Stimulated activated CD4-positive, alpha-beta T cell treated with anti-CD3 and anti-CD28 coated beads, Interleukin-12 subunit alpha, Interleukin-12 subunit beta, amount 100 ng/mL, for 48 hours (primary cell): Measurements from ENCODE around the gene TBC1D10A.
A peak's percentile ranks its signal among the peaks of the same experiment; 100 is the strongest.

Experiments
- DNase-seq, 3 donors: peaks; one replicate each; pipeline ENCODE4 v3.0.0-alpha.2; 2020; ENCODE audit warnings: low read depth in 2 of 3, low spot score in 1 of 3

Gene TBC1D10A

GRCh38 chr22:30286813-30287647 is 39.7 kb downstream of the TBC1D10A start:
- DNase-seq: peak; percentile 82 to 92 (median 84)

DNA sequence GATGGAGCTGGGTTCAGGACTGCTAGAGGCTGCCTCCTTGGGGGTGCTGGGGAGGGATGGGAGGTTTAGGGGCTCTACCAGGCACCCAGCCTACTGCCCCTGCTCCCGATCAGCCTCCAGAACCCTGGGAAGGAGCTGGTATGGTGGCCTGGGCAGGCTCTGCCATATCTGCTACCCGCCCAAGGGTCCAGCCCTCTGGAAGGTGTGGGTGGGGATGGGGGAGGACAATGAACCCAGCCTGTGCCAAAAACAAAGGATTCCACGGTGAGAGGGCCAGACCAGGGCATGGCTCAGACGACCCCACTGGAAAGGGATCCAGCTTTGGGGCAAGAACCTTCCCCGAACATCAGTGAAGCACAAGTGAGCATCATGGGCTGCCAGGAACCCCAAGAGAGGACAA is 40.4 kb downstream of the TBC1D10A start:
- DNase-seq: no peak

DNA sequence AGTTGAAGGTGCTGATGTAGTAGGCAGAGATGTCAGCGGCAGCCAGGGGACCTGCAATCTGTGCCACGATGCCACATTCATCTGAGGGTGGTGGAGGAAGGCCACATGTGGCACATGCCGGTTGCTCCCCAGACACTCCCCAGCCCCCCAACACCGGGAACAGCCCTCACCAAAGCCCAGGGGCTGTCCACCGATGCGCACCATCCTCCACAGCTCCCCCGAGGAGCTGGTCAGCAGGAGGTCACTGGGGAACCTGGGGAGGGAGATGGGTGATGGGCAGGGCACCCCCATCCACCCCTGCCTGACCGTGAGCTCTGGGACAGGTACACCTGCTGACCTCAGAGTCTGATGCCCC is 40.9 kb downstream of the TBC1D10A start:
- no peak for DNase-seq

GRCh38 chr22:30285176-30285845 is 41.4 kb downstream of the TBC1D10A start:
- no peak for DNase-seq

GRCh38 chr22:30284666-30285065 is 42.1 kb downstream of the TBC1D10A start:
- DNase-seq: no peak

- no peak for DNase-seq
Observed at GRCh38 chr22:30284172-30284571, 42.6 kb downstream of the TBC1D10A start.

- DNase-seq: no peak
Observed at GRCh38 chr22:30283342-30283741, 43.4 kb downstream of the TBC1D10A start.

DNA sequence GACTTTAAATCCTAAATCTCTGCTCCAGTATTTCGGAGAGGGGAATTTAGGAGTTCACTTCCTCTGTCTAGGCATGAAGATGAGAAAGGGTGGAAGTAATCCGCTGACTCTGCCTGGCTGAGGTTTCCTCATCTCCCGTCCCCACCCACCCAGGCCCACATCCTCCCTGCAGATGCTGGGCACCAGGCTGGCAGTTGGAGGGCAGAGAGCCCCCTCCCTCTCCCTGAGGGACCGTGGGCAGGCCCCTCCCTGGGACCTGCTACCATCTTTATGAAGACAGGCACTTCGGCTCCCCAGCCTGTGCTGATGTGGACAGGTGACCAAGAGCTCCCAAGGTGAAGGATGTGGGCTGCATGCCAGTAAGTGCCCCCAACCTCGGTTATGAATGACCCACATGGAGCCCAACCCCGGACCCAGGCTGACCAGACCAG is 44.1 kb downstream of the TBC1D10A start:
- no peak for DNase-seq

GRCh38 chr22:30280505-30280904 is 46.2 kb downstream of the TBC1D10A start:
- DNase-seq: no peak

DNA sequence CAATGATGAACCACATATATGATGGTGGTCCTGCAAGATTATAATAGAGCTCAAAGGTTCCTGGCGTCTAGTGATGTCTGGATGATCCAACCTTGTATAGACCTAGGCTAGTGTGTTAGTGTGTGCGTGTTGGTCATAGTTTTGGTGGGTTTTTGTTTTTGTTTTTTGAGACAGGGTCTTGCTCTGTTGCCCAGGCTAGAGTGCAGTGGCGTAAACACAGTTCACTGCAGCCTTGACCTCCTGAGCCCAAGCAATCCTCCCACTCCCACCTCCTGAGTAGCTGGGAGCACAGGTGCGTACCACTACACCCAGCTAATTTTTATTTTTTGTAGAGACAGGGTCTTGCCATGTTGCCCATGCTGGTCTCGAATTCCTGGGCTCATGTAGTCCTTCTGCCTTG is 46.8 kb downstream of the TBC1D10A start:
- DNase-seq: no peak

- no peak for DNase-seq
Observed at GRCh38 chr22:30279046-30279788, 47.5 kb downstream of the TBC1D10A start.

- DNase-seq: no peak
Observed at GRCh38 chr22:30277547-30278344, 49.0 kb downstream of the TBC1D10A start.

DNA sequence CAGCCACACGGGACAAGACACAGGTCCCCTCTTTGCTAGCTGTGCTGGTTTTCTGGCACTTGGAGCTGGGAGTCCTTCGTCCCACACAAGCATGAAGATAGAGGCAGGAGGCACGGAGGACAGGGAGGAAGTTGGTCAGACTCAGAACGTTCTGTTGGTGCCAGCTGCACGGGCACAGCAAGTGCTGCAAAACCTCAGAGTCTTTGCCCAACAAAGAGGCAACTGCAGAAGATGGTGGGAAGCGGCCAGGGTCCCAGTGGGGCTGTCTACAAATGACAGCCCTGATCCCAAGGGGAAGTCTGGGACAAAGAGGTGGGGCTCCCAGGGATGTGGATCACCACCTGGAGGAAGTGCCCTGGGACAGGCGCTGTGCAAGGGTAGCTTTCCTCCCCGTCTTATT is 50.7 kb downstream of the TBC1D10A start:
- no peak for DNase-seq

DNA sequence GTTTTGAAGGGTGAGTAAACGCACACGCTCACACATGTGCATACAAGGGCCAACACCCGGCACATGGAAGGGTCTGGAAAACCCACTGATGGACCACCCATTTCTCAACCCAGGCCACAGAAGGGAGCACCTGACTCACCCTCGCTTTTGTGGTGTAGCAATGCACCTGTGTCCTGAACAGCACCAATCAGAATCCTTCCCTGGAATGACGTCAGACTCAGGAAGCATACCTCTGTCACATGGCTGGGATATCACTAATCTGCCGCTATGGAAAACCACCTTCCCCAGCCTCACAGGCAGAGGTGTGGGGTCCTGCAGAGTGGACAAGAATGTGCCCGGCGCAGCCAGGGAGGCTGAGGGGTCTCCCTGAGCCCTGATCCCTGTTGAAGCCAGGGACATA is 51.1 kb downstream of the TBC1D10A start:
- DNase-seq: no peak

DNA sequence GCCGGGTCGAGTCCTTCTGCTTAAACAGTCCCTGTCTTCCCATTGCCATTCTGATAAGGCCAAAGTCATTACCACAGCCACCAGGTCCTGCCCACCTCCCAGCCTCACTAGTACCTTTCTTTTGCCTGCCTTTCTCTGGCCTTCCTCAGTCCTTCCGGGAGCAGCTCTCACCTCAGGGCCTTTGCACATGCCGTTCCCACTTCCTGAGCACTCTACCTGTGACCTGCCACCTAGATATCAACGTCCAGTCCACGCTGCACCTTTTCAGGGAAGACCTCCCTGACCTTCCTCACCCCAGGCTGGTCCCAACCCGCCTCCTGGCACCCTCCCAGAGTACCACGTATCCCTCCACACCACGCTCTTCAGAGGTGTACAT is 52.3 kb downstream of the TBC1D10A start:
- DNase-seq: no peak

DNA sequence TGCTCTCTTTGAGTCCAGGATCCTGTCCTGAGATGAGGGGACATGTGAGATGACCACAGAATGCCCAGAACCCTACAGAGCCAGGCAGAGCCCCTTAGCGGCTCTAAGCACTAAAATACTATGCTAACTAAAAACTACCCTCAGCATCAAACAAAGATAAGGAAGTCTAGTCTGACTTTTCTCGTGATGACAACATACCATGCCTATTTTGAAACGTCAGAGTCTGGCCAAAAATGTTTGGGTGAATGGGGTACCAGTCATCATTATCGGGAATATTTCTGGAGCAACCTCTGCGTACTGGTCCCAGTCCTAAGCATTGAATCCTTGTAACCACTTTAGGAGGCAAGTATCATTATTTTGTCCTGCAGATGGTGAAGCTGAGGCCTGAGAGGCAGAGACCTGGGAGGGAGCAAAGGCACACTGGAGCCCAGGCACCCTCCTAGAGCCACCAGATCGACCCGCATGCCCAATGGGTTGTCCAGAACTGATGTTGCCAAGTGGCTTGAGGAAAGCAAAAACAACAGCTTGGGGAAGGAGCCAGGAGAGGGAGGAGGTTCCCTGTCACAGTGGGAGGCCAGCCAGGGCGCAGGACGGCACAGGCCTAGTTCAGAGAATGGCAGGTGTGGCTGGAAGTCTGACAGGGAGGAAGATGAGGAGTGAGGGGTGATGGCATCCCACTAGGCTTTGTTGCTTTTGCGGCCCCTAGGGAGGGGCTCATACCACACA is 52.9 kb downstream of the TBC1D10A start:
- no peak for DNase-seq

DNA sequence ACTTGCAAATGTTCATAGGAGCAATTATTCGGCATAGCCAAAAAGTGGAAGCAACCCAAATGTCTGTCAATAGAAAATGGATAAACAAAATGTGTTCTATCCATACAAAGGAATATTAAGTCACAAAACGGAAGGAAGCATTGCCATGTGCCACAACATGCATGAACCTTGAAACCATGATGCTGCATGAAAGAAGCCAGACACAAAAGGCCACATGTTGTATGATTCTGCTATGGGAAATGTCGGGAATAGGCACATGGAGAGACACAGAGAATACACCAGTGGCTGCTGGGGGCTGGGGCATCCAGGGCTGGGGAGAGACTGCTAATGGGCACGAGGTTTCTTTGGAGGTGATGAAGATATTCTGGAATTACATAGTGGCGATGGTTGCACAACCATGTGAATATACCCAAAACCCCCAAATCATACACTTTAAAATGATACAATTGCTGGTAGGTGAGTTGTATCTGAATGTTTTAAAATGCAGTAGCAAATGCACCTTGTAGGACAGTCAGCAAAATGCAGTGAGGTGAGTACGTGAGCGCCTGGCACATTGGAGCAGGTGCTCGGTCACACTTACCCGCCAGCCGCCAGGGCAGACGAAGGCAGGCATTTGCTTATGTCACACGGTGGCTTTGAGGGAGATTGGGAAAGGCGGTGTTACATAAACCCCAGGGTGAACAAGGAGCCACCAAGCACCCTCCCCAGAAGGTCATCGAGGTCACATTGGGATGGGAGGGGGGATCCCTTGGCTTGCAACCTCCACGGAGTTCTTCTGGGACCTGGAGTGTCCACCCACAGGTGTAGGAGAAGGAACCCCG is 53.8 kb downstream of the TBC1D10A start:
- no peak for DNase-seq

DNA sequence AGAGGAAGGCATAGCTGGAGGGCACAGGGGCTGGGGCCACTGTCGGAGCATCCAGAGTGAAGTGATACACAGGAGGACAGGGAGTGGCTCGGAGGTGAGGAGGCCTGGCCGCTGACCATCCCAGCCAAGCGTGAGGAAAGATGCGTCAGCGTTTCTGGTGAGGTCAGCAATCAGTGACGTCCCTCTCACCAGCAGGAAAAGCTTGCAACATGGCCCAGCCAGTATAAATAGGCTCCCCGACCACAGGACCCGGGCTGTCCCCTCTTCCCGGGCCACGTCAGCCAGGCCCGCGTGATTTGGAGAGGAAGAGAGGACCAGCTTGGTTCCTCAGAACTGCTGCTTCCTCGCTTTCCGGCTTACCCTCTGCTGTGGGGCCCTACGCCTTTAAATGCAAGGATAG is 55.9 kb downstream of the TBC1D10A start:
- no peak for DNase-seq

GRCh38 chr22:30268331-30268730 is 58.4 kb downstream of the TBC1D10A start:
- no peak for DNase-seq
